Upper lobe of left lung (tissue), 4 donors: Measurements from ENCODE around the gene C12orf75.

Experiments used
- CTCF ChIP-seq, 6 experiments: fragments of 450-650 bp in 4 of 6; fragments of 200-600 bp in 2 of 6; sonication (generic) in 2 of 6; IDR thresholded peaks; one replicate each; pipeline ENCODE4 v1.5.1; 2016 to 2019; ENCODE audit warnings: antibody characterized with exemption in 6 of 6
- POLR2A ChIP-seq, 4 donors: fragments of 450-650 bp; IDR thresholded peaks; one replicate each; pipeline ENCODE4 v1.5.1; 2016 to 2017; ENCODE audit warnings: antibody characterized with exemption in 4 of 4, mild to moderate bottlenecking in 2 of 4

- TF ChIP-seq CTCF (IDR thresholded peaks at IDR 0.05) (no peak), POLR2A (IDR thresholded peaks at IDR 0.05) (no peak)
Observed at GRCh38 chr12:105413911-105414487, 83.5 kb downstream of the C12orf75 start.
